Endothelial cell of umbilical vein (primary cell): ENCODE data around the gene SPART. TPM values are rescaled to one million over a fixed set of nuclear protein-coding genes. Genes with fewer than 3 reads are reported as not detected.

Experiments
- BruUV-seq: library from RNA; stranded (reverse); fragments of 400-500 nt; replicated peaks from 2 replicates; lab custom pipeline; 2021; lab: Mats Ljungman, UMichigan
- CTCF ChIA-PET: fragments of 300-600, 350-600 bp; sonication (Branson Sonifier 250); formaldehyde crosslinking; loops from one replicate; lab custom pipeline; 2021; ENCODE audit warnings: antibody characterized with exemption, inconsistent platforms; lab: Charles Lee
- POLR2A ChIA-PET: fragments of 300-600, 350-600 bp; sonication (Branson Sonifier 250); formaldehyde crosslinking; loops from one replicate; lab custom pipeline; 2021; ENCODE audit warnings: antibody characterized with exemption, inconsistent platforms; lab: Charles Lee
- DNase-seq: peaks from one replicate; pipeline ENCODE4 v3.0.0-alpha.2; 2011; ENCODE audit warnings: low read depth, low spot score
- FAIRE-seq: peaks from 2 replicates; lab custom pipeline; 2011; peaks lifted over from hg19 to GRCh38; lab: Jason Lieb, UNC
- H2AFZ ChIP-seq: 2 replicates; pipeline ENCODE4 v1.6.0; 2012; ENCODE audit warnings: low read depth, low read length, control low read depth, inconsistent platforms
- H3K27ac ChIP-seq: 2 replicates; pipeline ENCODE4 v1.5.1; 2011; ENCODE audit warnings: low read depth, mild to moderate bottlenecking, control low read depth, low read length, moderate library complexity; ENCODE audit not compliant: insufficient read depth
- H3K27me3 ChIP-seq, 2 experiments: 2 replicates each; pipeline versions ENCODE4 v1.6.0 to v1.6.1; 2011; ENCODE audit warnings: low read length in 2 of 2, mixed read lengths in 1 of 2; ENCODE audit not compliant: control insufficient read depth in 2 of 2, insufficient read depth in 2 of 2
- H3K36me3 ChIP-seq, 2 experiments: 2 replicates in 1 of 2; 3 replicates in 1 of 2; pipeline ENCODE4 v1.5.1; 2011; ENCODE audit warnings: low read length in 2 of 2, mild to moderate bottlenecking in 1 of 2, moderate library complexity in 1 of 2; ENCODE audit not compliant: control insufficient read depth in 2 of 2, insufficient read depth in 2 of 2; ENCODE audit errors: extremely low read depth in 1 of 2
- H3K4me1 ChIP-seq: 3 replicates; pipeline ENCODE4 v1.5.1; 2011; ENCODE audit warnings: mild to moderate bottlenecking, low read length; ENCODE audit not compliant: control insufficient read depth, insufficient read depth; ENCODE audit errors: extremely low read depth
- H3K4me2 ChIP-seq: 2 replicates; pipeline ENCODE4 v1.6.1; 2011; ENCODE audit warnings: low read length, control low read depth, mixed read lengths; ENCODE audit not compliant: insufficient read depth
- H3K4me3 ChIP-seq, 3 experiments: fragments of 200-600 bp in 1 of 3; sonication (generic), shearing (Covaris generic) in 1 of 3; replicated peaks in 1 of 3; 2 replicates each; pipeline ENCODE4 v1.5.1; 2011 to 2016; ENCODE audit warnings: control low read depth in 3 of 3, low read length in 3 of 3, mild to moderate bottlenecking in 2 of 3, inconsistent platforms in 1 of 3, low read depth in 1 of 3, moderate library complexity in 1 of 3; ENCODE audit not compliant: insufficient read depth in 1 of 3
- H3K79me2 ChIP-seq: 2 replicates; pipeline ENCODE4 v1.6.0; 2012; ENCODE audit warnings: low read length, inconsistent platforms; ENCODE audit not compliant: control insufficient read depth, insufficient read depth
- H3K9ac ChIP-seq: replicated peaks from 2 replicates; pipeline ENCODE3; 2011; ENCODE audit warnings: low read length, control low read depth; ENCODE audit not compliant: insufficient read depth; ENCODE audit errors: extremely low read depth
- H3K9me1 ChIP-seq: replicated peaks from 3 replicates; pipeline ENCODE4 v1.6.0; 2011; ENCODE audit warnings: mild to moderate bottlenecking, low read length; ENCODE audit not compliant: control insufficient read depth, insufficient read depth; ENCODE audit errors: extremely low read depth
- H3K9me3 ChIP-seq: replicated peaks from 2 replicates; pipeline ENCODE4 v1.5.1; 2012; ENCODE audit warnings: low read length, inconsistent platforms; ENCODE audit not compliant: control insufficient read depth, insufficient read depth
- H4K20me1 ChIP-seq: replicated peaks from 2 replicates; pipeline ENCODE3; 2011; ENCODE audit warnings: mild to moderate bottlenecking, low read length; ENCODE audit not compliant: control insufficient read depth, insufficient read depth; ENCODE audit errors: extremely low read depth
- CTCF ChIP-seq, 2 donors: IDR thresholded peaks; 1 replicate in 1 of 2; 2 replicates in 1 of 2; pipeline ENCODE4 v1.5.1; 2011; ENCODE audit warnings: low read length in 2 of 2, mild to moderate bottlenecking in 2 of 2, moderate library complexity in 2 of 2, control low read depth in 1 of 2, inconsistent platforms in 1 of 2, low read depth in 1 of 2; ENCODE audit not compliant: insufficient read depth in 1 of 2; ENCODE audit errors: extremely low read depth in 1 of 2
- EZH2 ChIP-seq: IDR thresholded peaks from 2 replicates; pipeline ENCODE4 v1.6.1; 2012; ENCODE audit warnings: borderline replicate concordance, low read depth, mild to moderate bottlenecking, moderate library complexity, low read length, inconsistent platforms; ENCODE audit not compliant: severe bottlenecking
- GATA2 ChIP-seq: IDR thresholded peaks from 2 replicates; pipeline ENCODE4 v1.7.0; 2011; ENCODE audit warnings: low read depth, mild to moderate bottlenecking, moderate library complexity, mixed read lengths, low read length; ENCODE audit not compliant: insufficient read length, insufficient read depth
- JUN ChIP-seq: IDR thresholded peaks from 2 replicates; pipeline ENCODE4 v1.6.1; 2011; ENCODE audit warnings: borderline replicate concordance, low read depth; ENCODE audit not compliant: insufficient read length, insufficient read depth
- MAX ChIP-seq: IDR thresholded peaks from 2 replicates; pipeline ENCODE4 v1.6.1; 2011; ENCODE audit not compliant: insufficient read depth, insufficient read length
- MYC ChIP-seq: IDR thresholded peaks from one replicate; pipeline ENCODE4 v1.6.1; 2011; ENCODE audit warnings: mild to moderate bottlenecking, low read depth, low read length
- POLR2AphosphoS5 ChIP-seq: IDR thresholded peaks from 2 replicates; pipeline ENCODE4 v1.6.1; 2012; ENCODE audit warnings: low read depth, mild to moderate bottlenecking, control low read depth, low read length, moderate library complexity; ENCODE audit not compliant: insufficient read depth
- dilution Hi-C: fragments of 300-500 bp; cut with MboI; formaldehyde crosslinking; loops from one replicate; pipeline ENCODE4 v1.15.0; 2019; ENCODE audit warnings: low sequenced_read_pairs; ENCODE audit not compliant: extremely low pct_ligation_motif_present
- intact Hi-C: fragments of 100-400 bp; cut with micrococcal nuclease; formaldehyde crosslinking; loops from one replicate; pipeline ENCODE4 v1.10.0; 2022
- polyA plus RNA-seq, 4 experiments: library from polyadenylated mRNA; depleted of rRNA in 3 of 4; stranded (reverse) in 3 of 4; unstranded in 1 of 4; fragments of >200 nt; gene quantifications; 2 replicates each; pipeline versions ENCODE4 v1.2.1 to v1.2.3, GENCODE V29; 2011 to 2012; ENCODE audit warnings: missing spikeins in 1 of 4
- total RNA-seq: library from RNA; stranded (reverse); gene quantifications from 2 replicates; pipeline ENCODE4 v1.2.3, GENCODE V29; 2021

The SPART gene
- total and polyA plus RNA-seq, 2 donors (not counting 3 experiments of a cell fraction or from before 2014, with no cell fraction given) = 40.8 to 73.6 TPM

DNA sequence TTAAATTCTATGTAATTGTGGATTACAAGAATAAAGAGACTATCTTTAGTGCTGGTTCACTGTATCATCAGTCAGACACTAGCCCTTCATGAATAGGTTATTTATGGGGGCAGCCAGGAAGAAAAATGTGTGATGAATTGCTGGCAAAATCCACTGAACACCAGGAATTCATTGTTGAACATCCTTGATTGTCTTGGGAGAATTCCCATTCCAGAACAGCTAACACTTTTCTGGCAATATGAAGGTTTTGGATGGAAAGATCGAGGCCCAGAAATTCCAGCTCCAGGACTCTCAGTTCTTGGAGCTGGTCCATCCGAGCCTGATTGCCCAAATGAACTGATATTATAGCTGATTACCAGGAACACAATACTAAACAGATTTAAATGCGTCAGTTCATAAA is 11.5 kb upstream of the SPART start:
- POLR2A ChIA-PET = no interaction called here
- no TSS peak for BruUV-seq
- Histone ChIP-seq H2AFZ (no peak overlapping the region), H3K4me2 (no peak overlapping the region), H3K79me2 (no peaks in the 10 kb centered on the region), H3K36me3 (no peaks in the 10 kb centered on the region), H3K4me1 (no peaks in the 10 kb centered on the region), H3K4me3 (no peak overlapping the region), H3K27me3 (no peaks in the 10 kb centered on the region), H3K27ac (no peak overlapping the region), H3K9ac (no peak overlapping the region), H4K20me1 (no peaks in the 10 kb centered on the region), H3K9me3 (no peaks in the 10 kb centered on the region), H3K9me1 (no peaks in the 10 kb centered on the region)
- intact Hi-C loops (no loop called here), dilution Hi-C loops (no loop called here)
- FAIRE-seq = no peak
- CTCF ChIA-PET = interaction anchor here (1.0 to 2.3 kb wide), 3 partner anchors 11 to 75 kb away, joined by 3 to 16 read pairs (median 3); partner anchors contain the start of gene SPART
- TF ChIP-seq MYC (no peak), JUN (no peak), POLR2AphosphoS5 (no peak), MAX (no peak), EZH2 (no peak), GATA2 (no peak), CTCF (IDR thresholded peaks at IDR 0.05; ENCODE audit: extremely low read depth in 1 of 2, insufficient read depth in 1 of 2, low read depth in 1 of 2, low read length in 2 of 2) (no peak)
- DNase-seq = no peak
